HEK293 (cell line): ENCODE results near the gene TPRN.

Experiments
- TF ChIP-seq, protein P1 (sequence below): fragments of 450-650 bp; formaldehyde crosslinking; conservative IDR thresholded peaks from 2 replicates; pipeline ENCODE4 v1.5.1; 2016; ENCODE audit warnings: low read depth, missing biosample characterization, missing genetic modification characterization
- TF ChIP-seq, protein P2 (sequence below): fragments of 450-650 bp; formaldehyde crosslinking; IDR thresholded peaks from 2 replicates; pipeline ENCODE4 v1.5.1; 2016; ENCODE audit warnings: missing biosample characterization, missing genetic modification characterization

- TF ChIP-seq, protein P1, sequence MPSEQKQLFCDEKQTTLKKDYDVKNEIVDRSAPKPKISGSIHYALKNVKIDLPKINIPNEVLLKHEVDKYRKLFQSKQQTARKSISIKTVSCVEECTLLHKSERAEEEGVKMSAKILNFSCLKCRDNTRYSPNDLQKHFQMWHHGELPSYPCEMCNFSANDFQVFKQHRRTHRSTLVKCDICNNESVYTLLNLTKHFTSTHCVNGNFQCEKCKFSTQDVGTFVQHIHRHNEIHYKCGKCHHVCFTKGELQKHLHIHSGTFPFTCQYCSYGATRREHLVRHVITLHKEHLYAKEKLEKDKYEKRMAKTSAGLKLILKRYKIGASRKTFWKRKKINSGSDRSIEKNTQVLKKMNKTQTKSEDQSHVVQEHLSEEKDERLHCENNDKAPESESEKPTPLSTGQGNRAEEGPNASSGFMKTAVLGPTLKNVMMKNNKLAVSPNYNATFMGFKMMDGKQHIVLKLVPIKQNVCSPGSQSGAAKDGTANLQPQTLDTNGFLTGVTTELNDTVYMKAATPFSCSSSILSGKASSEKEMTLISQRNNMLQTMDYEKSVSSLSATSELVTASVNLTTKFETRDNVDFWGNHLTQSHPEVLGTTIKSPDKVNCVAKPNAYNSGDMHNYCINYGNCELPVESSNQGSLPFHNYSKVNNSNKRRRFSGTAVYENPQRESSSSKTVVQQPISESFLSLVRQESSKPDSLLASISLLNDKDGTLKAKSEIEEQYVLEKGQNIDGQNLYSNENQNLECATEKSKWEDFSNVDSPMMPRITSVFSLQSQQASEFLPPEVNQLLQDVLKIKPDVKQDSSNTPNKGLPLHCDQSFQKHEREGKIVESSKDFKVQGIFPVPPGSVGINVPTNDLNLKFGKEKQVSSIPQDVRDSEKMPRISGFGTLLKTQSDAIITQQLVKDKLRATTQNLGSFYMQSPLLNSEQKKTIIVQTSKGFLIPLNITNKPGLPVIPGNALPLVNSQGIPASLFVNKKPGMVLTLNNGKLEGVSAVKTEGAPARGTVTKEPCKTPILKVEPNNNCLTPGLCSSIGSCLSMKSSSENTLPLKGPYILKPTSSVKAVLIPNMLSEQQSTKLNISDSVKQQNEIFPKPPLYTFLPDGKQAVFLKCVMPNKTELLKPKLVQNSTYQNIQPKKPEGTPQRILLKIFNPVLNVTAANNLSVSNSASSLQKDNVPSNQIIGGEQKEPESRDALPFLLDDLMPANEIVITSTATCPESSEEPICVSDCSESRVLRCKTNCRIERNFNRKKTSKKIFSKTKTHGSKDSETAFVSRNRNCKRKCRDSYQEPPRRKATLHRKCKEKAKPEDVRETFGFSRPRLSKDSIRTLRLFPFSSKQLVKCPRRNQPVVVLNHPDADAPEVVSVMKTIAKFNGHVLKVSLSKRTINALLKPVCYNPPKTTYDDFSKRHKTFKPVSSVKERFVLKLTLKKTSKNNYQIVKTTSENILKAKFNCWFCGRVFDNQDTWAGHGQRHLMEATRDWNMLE (tag by site-specific recombination), result no peak
- TF ChIP-seq, protein P2, sequence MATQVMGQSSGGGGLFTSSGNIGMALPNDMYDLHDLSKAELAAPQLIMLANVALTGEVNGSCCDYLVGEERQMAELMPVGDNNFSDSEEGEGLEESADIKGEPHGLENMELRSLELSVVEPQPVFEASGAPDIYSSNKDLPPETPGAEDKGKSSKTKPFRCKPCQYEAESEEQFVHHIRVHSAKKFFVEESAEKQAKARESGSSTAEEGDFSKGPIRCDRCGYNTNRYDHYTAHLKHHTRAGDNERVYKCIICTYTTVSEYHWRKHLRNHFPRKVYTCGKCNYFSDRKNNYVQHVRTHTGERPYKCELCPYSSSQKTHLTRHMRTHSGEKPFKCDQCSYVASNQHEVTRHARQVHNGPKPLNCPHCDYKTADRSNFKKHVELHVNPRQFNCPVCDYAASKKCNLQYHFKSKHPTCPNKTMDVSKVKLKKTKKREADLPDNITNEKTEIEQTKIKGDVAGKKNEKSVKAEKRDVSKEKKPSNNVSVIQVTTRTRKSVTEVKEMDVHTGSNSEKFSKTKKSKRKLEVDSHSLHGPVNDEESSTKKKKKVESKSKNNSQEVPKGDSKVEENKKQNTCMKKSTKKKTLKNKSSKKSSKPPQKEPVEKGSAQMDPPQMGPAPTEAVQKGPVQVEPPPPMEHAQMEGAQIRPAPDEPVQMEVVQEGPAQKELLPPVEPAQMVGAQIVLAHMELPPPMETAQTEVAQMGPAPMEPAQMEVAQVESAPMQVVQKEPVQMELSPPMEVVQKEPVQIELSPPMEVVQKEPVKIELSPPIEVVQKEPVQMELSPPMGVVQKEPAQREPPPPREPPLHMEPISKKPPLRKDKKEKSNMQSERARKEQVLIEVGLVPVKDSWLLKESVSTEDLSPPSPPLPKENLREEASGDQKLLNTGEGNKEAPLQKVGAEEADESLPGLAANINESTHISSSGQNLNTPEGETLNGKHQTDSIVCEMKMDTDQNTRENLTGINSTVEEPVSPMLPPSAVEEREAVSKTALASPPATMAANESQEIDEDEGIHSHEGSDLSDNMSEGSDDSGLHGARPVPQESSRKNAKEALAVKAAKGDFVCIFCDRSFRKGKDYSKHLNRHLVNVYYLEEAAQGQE (tag by site-specific recombination), result no peak
Measured at GRCh38 chr9:137247916-137248175, 47.3 kb upstream of the TPRN start.
